ENCODE data around the gene TBC1D22A. TPM values are rescaled to one million over a fixed set of nuclear protein-coding genes. Genes with fewer than 3 reads are reported as not detected.

The TBC1D22A gene
- total RNA-seq, 4 donors from 2014 or later, result 16.2 to 22.2 (median 17.8) TPM

GRCh38 chr22:47059701-47060161 is 297.3 kb downstream of the TBC1D22A start:
- Histone ChIP-seq H3K4me1 (no peaks in the 10 kb centered on the region), H3K4me3 (no peak overlapping the region), H3K9me3 (no peaks in the 10 kb centered on the region), H3K36me3 (peaks cover 0 to 60% of the 10 kb centered on the region in 2 donors), H3K27me3 (no peaks in the 10 kb centered on the region), H3K27ac (no peak overlapping the region)
- WGBS, 2 donors (ENCODE audit: low coverage in 1 of 2), result 62 to 66% methylated on average over 7 of the region's 12 CpGs
- TF ChIP-seq POLR2AphosphoS5 (IDR thresholded peaks at IDR 0.05) (no peak), EP300 (IDR thresholded peaks at IDR 0.05) (no peak), CTCF (IDR thresholded peaks at IDR 0.05) (no peak), POLR2A (IDR thresholded peaks at IDR 0.05) (no peak)
- no peak for ATAC-seq

- Histone ChIP-seq H3K27me3 (no peaks in the 10 kb centered on the region), H3K36me3 (peaks cover 0 to 58% of the 10 kb centered on the region in 2 donors), H3K4me1 (no peaks in the 10 kb centered on the region), H3K9me3 (no peaks in the 10 kb centered on the region), H3K4me3 (no peak overlapping the region), H3K27ac (no peak overlapping the region)
- 87 to 97% methylated on average over 5 to 10 of the region's 15 CpGs for WGBS, 2 donors (ENCODE audit: low coverage in 1 of 2)
- ATAC-seq, result no peak
- TF ChIP-seq POLR2AphosphoS5 (IDR thresholded peaks at IDR 0.05) (no peak), EP300 (IDR thresholded peaks at IDR 0.05) (no peak), POLR2A (IDR thresholded peaks at IDR 0.05) (no peak), CTCF (IDR thresholded peaks at IDR 0.05) (no peak)
Observed at GRCh38 chr22:47060718-47061117, 298.3 kb downstream of the TBC1D22A start.

GRCh38 chr22:47061226-47061625 is 298.8 kb downstream of the TBC1D22A start:
- 82 to 94% methylated on average over 9 to 11 of the region's 14 CpGs for WGBS, 2 donors (ENCODE audit: low coverage in 1 of 2)
- no peak for ATAC-seq
- TF ChIP-seq CTCF (IDR thresholded peaks at IDR 0.05) (no peak), EP300 (IDR thresholded peaks at IDR 0.05) (no peak), POLR2AphosphoS5 (IDR thresholded peaks at IDR 0.05) (no peak), POLR2A (IDR thresholded peaks at IDR 0.05) (no peak)
- no peak overlapping the region for H3K27ac ChIP-seq
- H3K36me3 ChIP-seq, result peaks cover 0 to 55% of the 10 kb centered on the region in 2 donors
- no peak overlapping the region for H3K4me3 ChIP-seq
- no peaks in the 10 kb centered on the region for H3K9me3 ChIP-seq
- H3K27me3 ChIP-seq, result no peaks in the 10 kb centered on the region
- H3K4me1 ChIP-seq, result no peaks in the 10 kb centered on the region

GRCh38 chr22:47062126-47062525 is 299.7 kb downstream of the TBC1D22A start:
- H3K9me3 ChIP-seq, result no peaks in the 10 kb centered on the region
- no peak overlapping the region for H3K4me3 ChIP-seq
- H3K27me3 ChIP-seq, result no peaks in the 10 kb centered on the region
- 95 to 100% methylated on average over 2 to 10 of the region's 10 CpGs for WGBS, 2 donors (ENCODE audit: low coverage in 1 of 2)
- TF ChIP-seq POLR2AphosphoS5 (IDR thresholded peaks at IDR 0.05), result no peak
- no peak for TF ChIP-seq EP300 (IDR thresholded peaks at IDR 0.05)
- TF ChIP-seq CTCF (IDR thresholded peaks at IDR 0.05), result no peak
- no peak for TF ChIP-seq POLR2A (IDR thresholded peaks at IDR 0.05)
- no peaks in the 10 kb centered on the region for H3K4me1 ChIP-seq
- H3K36me3 ChIP-seq, result peaks cover 0 to 48% of the 10 kb centered on the region in 2 donors
- no peak overlapping the region for H3K27ac ChIP-seq
- no peak for ATAC-seq

GRCh38 chr22:47063071-47063509 is 300.6 kb downstream of the TBC1D22A start:
- no peak overlapping the region for H3K27ac ChIP-seq
- H3K36me3 ChIP-seq, result peaks cover 0 to 45% of the 10 kb centered on the region in 2 donors
- no peak for ATAC-seq

More at GRCh38 chr22:47063071-47063509, 300.6 kb downstream of the TBC1D22A start:
- no peaks in the 10 kb centered on the region for H3K4me1 ChIP-seq
- no peaks in the 10 kb centered on the region for H3K27me3 ChIP-seq
- WGBS, 2 donors (ENCODE audit: low coverage in 1 of 2), result 85 to 97% methylated on average over 4 to 6 of the region's 14 CpGs
- H3K9me3 ChIP-seq, result no peaks in the 10 kb centered on the region
- no peak for TF ChIP-seq POLR2AphosphoS5 (IDR thresholded peaks at IDR 0.05)
- TF ChIP-seq POLR2A (IDR thresholded peaks at IDR 0.05), result no peak
- no peak for TF ChIP-seq EP300 (IDR thresholded peaks at IDR 0.05)
- no peak for TF ChIP-seq CTCF (IDR thresholded peaks at IDR 0.05)
- no peak overlapping the region for H3K4me3 ChIP-seq

Data from gastroesophageal sphincter (tissue), 4 donors.